CD4-positive, alpha-beta memory T cell (primary cell): Measurements from ENCODE around the gene SNTG2. TPM values are rescaled to one million over a fixed set of nuclear protein-coding genes. Genes with fewer than 3 reads are reported as not detected.
A peak's percentile ranks its signal among the peaks of the same experiment; 100 is the strongest.

Experiments
- CTCF ChIA-PET: fragments of 350-600 bp; sonication (Branson Sonifier 250); formaldehyde crosslinking; loops from one replicate; lab custom pipeline; 2021; ENCODE audit warnings: inconsistent platforms; ENCODE audit not compliant: partially characterized antibody; lab: Charles Lee
- POLR2A ChIA-PET: fragments of 350-600 bp; sonication (Branson Sonifier 250); formaldehyde crosslinking; loops from one replicate; lab custom pipeline; 2021; ENCODE audit not compliant: partially characterized antibody; lab: Charles Lee
- DNase-seq, 5 donors: peaks; one replicate each; pipeline versions ENCODE4 v3.0.0 to v3.0.0-alpha.2; 2020 to 2022; ENCODE audit warnings: mixed read lengths in 1 of 5
- H3K27ac ChIP-seq: one replicate; pipeline ENCODE4 v1.7.0; 2013; ENCODE audit warnings: low read depth, low read length
- H3K27me3 ChIP-seq: 2 replicates; pipeline ENCODE4 v1.7.0; 2013; ENCODE audit warnings: mild to moderate bottlenecking, low read length, moderate library complexity; ENCODE audit not compliant: insufficient read depth
- H3K36me3 ChIP-seq: 2 replicates; pipeline ENCODE4 v1.7.0; 2013; ENCODE audit warnings: mild to moderate bottlenecking, low read length, moderate library complexity; ENCODE audit not compliant: insufficient read depth
- H3K4me1 ChIP-seq: 2 replicates; pipeline ENCODE4 v1.7.0; 2013; ENCODE audit warnings: mild to moderate bottlenecking, low read length, moderate library complexity; ENCODE audit not compliant: insufficient read depth
- H3K4me3 ChIP-seq, 2 donors: one replicate each; pipeline ENCODE4 v1.7.0; 2013; ENCODE audit warnings: low read length in 2 of 2, mild to moderate bottlenecking in 1 of 2
- H3K9me3 ChIP-seq, 2 donors: one replicate each; pipeline ENCODE4 v1.7.0; 2013; ENCODE audit warnings: low read length in 2 of 2, control low read depth in 1 of 2; ENCODE audit not compliant: control insufficient read depth in 1 of 2
- H3K27ac Mint-ChIP-seq, 7 donors: one replicate each; pipeline ENCODE4 v1.8.0; 2020 to 2021; ENCODE audit warnings: mixed read lengths in 7 of 7, mild to moderate bottlenecking in 6 of 7, inconsistent platforms in 3 of 7, moderate library complexity in 3 of 7
- H3K27me3 Mint-ChIP-seq, 2 donors: one replicate each; pipeline ENCODE4 v1.8.0; 2020 to 2021; ENCODE audit warnings: mixed read lengths in 2 of 2
- H3K36me3 Mint-ChIP-seq, 2 donors: one replicate each; pipeline ENCODE4 v1.8.0; 2020 to 2021; ENCODE audit warnings: mixed read lengths in 2 of 2, inconsistent platforms in 1 of 2, mild to moderate bottlenecking in 1 of 2
- H3K4me1 Mint-ChIP-seq, 4 donors: one replicate each; pipeline ENCODE4 v1.8.0; 2020 to 2021; ENCODE audit warnings: mixed read lengths in 4 of 4, mild to moderate bottlenecking in 1 of 4
- H3K4me3 Mint-ChIP-seq, 8 donors: one replicate each; pipeline ENCODE4 v1.8.0; 2020 to 2021; ENCODE audit warnings: mixed read lengths in 8 of 8, mild to moderate bottlenecking in 7 of 8, moderate library complexity in 6 of 8, inconsistent platforms in 3 of 8
- H3K9me3 Mint-ChIP-seq, 8 donors: one replicate each; pipeline ENCODE4 v1.8.0; 2020 to 2021; ENCODE audit warnings: mixed read lengths in 8 of 8, mild to moderate bottlenecking in 5 of 8, inconsistent platforms in 3 of 8, moderate library complexity in 1 of 8
- intact Hi-C: fragments of 100-400 bp; cut with micrococcal nuclease; formaldehyde crosslinking; loops from one replicate; pipeline ENCODE4 v1.15.1; 2023
- polyA plus RNA-seq, 2 donors: library from polyadenylated mRNA; unstranded; fragments of 300-500 nt; fragmentation: Illumina TruSeq; gene quantifications; one replicate each; pipeline ENCODE4 v1.2.3, GENCODE V29; 2021
- total RNA-seq, 2 experiments: library from RNA; stranded (reverse); gene quantifications; one replicate each; pipeline ENCODE4 v1.2.3, GENCODE V29; 2021

The SNTG2 gene
- total and polyA plus RNA-seq, 4 experiments from 2014 or later, result 0.55 to 1.3 (median 0.96) TPM; not detected in 1

GRCh38 chr2:953975-954686 lies 3.5 kb downstream of the SNTG2 start:
- Histone ChIP-seq H3K27me3 (peaks cover 6% of the 10 kb centered on the region), H3K27ac (no peak overlapping the region), H3K9me3 (no peaks in the 10 kb centered on the region), H3K36me3 (no peaks in the 10 kb centered on the region), H3K4me1 (peaks cover 8% of the 10 kb centered on the region), H3K4me3 (no peak overlapping the region)
- peaks cover 7 to 24% of the 10 kb centered on the region in 2 donors for H3K27me3 Mint-ChIP-seq
- H3K9me3 Mint-ChIP-seq, result peaks cover 0 to 3% (median 0%) of the 10 kb centered on the region in 8 donors
- DNase-seq, result no peak
- peaks cover 7 to 21% (median 10%) of the 10 kb centered on the region in 4 donors for H3K4me1 Mint-ChIP-seq
- H3K27ac Mint-ChIP-seq, result peak overlapping the region in 1 of 7 donors; percentile 61
- H3K36me3 Mint-ChIP-seq, result peaks cover 0 to 2% of the 10 kb centered on the region in 2 donors
- H3K4me3 Mint-ChIP-seq, result no peak overlapping the region
- POLR2A ChIA-PET, result no interaction called here
- CTCF ChIA-PET, result interaction anchor here (1.0 kb wide), 1 partner anchor 597 kb away, joined by 4 read pairs; no protein-coding TSS in a partner anchor
- intact Hi-C loops, result loop anchor here (10.0 kb wide), 1 partner anchor 591 kb away; no protein-coding TSS in a partner anchor

- Mint-ChIP-seq H3K27ac (peak overlapping the region in 1 of 7 donors; percentile 61), H3K36me3 (no peaks in the 10 kb centered on the region), H3K9me3 (peaks cover 0 to 3% (median 0%) of the 10 kb centered on the region in 8 donors), H3K4me3 (no peak overlapping the region), H3K27me3 (peaks cover 2 to 18% of the 10 kb centered on the region in 2 donors), H3K4me1 (peaks cover 2 to 16% (median 6%) of the 10 kb centered on the region in 4 donors)
- DNase-seq, result no peak
- H3K4me1 ChIP-seq, result peaks cover 5% of the 10 kb centered on the region
- H3K27ac ChIP-seq, result no peak overlapping the region
- no peaks in the 10 kb centered on the region for H3K36me3 ChIP-seq
- intact Hi-C loops, result loop anchor here (10.0 kb wide), 1 partner anchor 590 kb away; no protein-coding TSS in a partner anchor
- POLR2A ChIA-PET, result no interaction called here
- no peaks in the 10 kb centered on the region for H3K9me3 ChIP-seq
- H3K4me3 ChIP-seq, result no peak overlapping the region
- CTCF ChIA-PET, result interaction anchor here (1.0 kb wide), 1 partner anchor 597 kb away, joined by 4 read pairs; no protein-coding TSS in a partner anchor
- peaks cover 6% of the 10 kb centered on the region for H3K27me3 ChIP-seq
These were observed 4.0 kb downstream of the SNTG2 start for GRCh38 chr2:954687-955000.

- Mint-ChIP-seq H3K4me1 (peaks cover 0 to 13% (median 4%) of the 10 kb centered on the region in 4 donors), H3K4me3 (no peak overlapping the region), H3K27ac (no peak overlapping the region), H3K27me3 (peaks cover 3 to 16% of the 10 kb centered on the region in 2 donors), H3K36me3 (no peaks in the 10 kb centered on the region), H3K9me3 (peaks cover 0 to 3% (median 0%) of the 10 kb centered on the region in 8 donors)
- H3K36me3 ChIP-seq, result no peaks in the 10 kb centered on the region
- intact Hi-C loops, result loop anchor here (10.0 kb wide), 1 partner anchor 589 kb away; no protein-coding TSS in a partner anchor
- ChIA-PET CTCF (no interaction called here), POLR2A (no interaction called here)
- peaks cover 6% of the 10 kb centered on the region for H3K27me3 ChIP-seq
- H3K4me1 ChIP-seq, result no peaks in the 10 kb centered on the region
- H3K4me3 ChIP-seq, result no peak overlapping the region
- DNase-seq, result no peak
- no peaks in the 10 kb centered on the region for H3K9me3 ChIP-seq
- H3K27ac ChIP-seq, result no peak overlapping the region
These were observed 5.4 kb downstream of the SNTG2 start for GRCh38 chr2:955829-956731.

- Mint-ChIP-seq H3K27me3 (peaks cover 0 to 2% of the 10 kb centered on the region in 2 donors), H3K4me1 (peaks cover 0 to 1% (median 0%) of the 10 kb centered on the region in 4 donors), H3K4me3 (peak overlapping the region in 1 of 8 donors; percentile 0), H3K36me3 (no peaks in the 10 kb centered on the region), H3K27ac (no peak overlapping the region), H3K9me3 (no peaks in the 10 kb centered on the region)
- ChIA-PET CTCF (no interaction called here), POLR2A (no interaction called here)
- DNase-seq, result no peak
- Histone ChIP-seq H3K27me3 (no peaks in the 10 kb centered on the region), H3K36me3 (no peaks in the 10 kb centered on the region), H3K4me3 (no peak overlapping the region), H3K4me1 (no peaks in the 10 kb centered on the region), H3K9me3 (no peaks in the 10 kb centered on the region), H3K27ac (no peak overlapping the region)
- intact Hi-C loops, result loop anchor here (10.0 kb wide), 1 partner anchor 585 kb away; no protein-coding TSS in a partner anchor
These were observed 8.8 kb downstream of the SNTG2 start for GRCh38 chr2:959457-959856.

- Mint-ChIP-seq H3K9me3 (no peaks in the 10 kb centered on the region), H3K36me3 (no peaks in the 10 kb centered on the region), H3K4me3 (no peak overlapping the region), H3K27ac (no peak overlapping the region), H3K27me3 (peaks cover 0 to 2% of the 10 kb centered on the region in 2 donors), H3K4me1 (peaks cover 0 to 1% (median 0%) of the 10 kb centered on the region in 4 donors)
- no peak for DNase-seq
- Histone ChIP-seq H3K4me3 (no peak overlapping the region), H3K36me3 (no peaks in the 10 kb centered on the region), H3K27ac (no peak overlapping the region), H3K4me1 (no peaks in the 10 kb centered on the region), H3K9me3 (no peaks in the 10 kb centered on the region), H3K27me3 (no peaks in the 10 kb centered on the region)
- intact Hi-C loops, result no loop called here
- POLR2A ChIA-PET, result no interaction called here
- CTCF ChIA-PET, result no interaction called here
These were observed 9.6 kb downstream of the SNTG2 start for GRCh38 chr2:960061-960736.

GRCh38 chr2:961786-962185 lies 11.1 kb downstream of the SNTG2 start:
- H3K4me3 ChIP-seq, result no peak overlapping the region
- H3K27me3 ChIP-seq, result no peaks in the 10 kb centered on the region
- ChIA-PET CTCF (no interaction called here), POLR2A (no interaction called here)
- intact Hi-C loops, result no loop called here
- Mint-ChIP-seq H3K27ac (no peak overlapping the region), H3K27me3 (peaks cover 0 to 2% of the 10 kb centered on the region in 2 donors), H3K4me3 (no peak overlapping the region), H3K4me1 (peaks cover 0 to 1% (median 0%) of the 10 kb centered on the region in 4 donors), H3K36me3 (no peaks in the 10 kb centered on the region), H3K9me3 (no peaks in the 10 kb centered on the region)
- no peaks in the 10 kb centered on the region for H3K4me1 ChIP-seq
- DNase-seq, result no peak
- H3K27ac ChIP-seq, result no peak overlapping the region
- H3K36me3 ChIP-seq, result no peaks in the 10 kb centered on the region
- no peaks in the 10 kb centered on the region for H3K9me3 ChIP-seq
